ENCODE data around the gene KIF26B. TPM values are rescaled to one million over a fixed set of nuclear protein-coding genes. Genes with fewer than 3 reads are reported as not detected.

Gene KIF26B
- total RNA-seq, 1 donor from 2014 or later: 0.49 TPM

DNA sequence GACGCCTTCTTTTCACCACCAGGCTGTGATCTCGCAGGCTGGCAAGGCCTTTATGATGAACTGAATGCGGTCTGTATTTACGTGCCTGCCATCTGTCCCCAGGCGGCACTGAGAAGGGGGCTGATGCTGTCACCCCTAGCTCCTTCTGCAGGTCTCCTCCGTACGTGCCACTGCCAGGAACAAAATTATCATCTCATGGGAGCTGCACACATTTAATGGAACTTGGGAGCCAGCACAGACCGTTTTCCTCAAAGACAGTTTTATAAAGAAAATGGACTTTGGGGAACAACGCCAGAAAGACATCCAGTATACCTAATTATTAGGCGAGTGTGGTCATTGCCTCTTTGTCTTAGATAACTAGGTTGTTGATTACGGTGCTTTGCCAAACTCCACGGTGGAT is 434.5 kb downstream of the KIF26B start:
- TF ChIP-seq, protein P1, sequence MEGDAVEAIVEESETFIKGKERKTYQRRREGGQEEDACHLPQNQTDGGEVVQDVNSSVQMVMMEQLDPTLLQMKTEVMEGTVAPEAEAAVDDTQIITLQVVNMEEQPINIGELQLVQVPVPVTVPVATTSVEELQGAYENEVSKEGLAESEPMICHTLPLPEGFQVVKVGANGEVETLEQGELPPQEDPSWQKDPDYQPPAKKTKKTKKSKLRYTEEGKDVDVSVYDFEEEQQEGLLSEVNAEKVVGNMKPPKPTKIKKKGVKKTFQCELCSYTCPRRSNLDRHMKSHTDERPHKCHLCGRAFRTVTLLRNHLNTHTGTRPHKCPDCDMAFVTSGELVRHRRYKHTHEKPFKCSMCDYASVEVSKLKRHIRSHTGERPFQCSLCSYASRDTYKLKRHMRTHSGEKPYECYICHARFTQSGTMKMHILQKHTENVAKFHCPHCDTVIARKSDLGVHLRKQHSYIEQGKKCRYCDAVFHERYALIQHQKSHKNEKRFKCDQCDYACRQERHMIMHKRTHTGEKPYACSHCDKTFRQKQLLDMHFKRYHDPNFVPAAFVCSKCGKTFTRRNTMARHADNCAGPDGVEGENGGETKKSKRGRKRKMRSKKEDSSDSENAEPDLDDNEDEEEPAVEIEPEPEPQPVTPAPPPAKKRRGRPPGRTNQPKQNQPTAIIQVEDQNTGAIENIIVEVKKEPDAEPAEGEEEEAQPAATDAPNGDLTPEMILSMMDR (IDR thresholded peaks at IDR 0.05): no peak
- TF ChIP-seq POLR2A (IDR thresholded peaks at IDR 0.05): no peak
- TF ChIP-seq POLR2AphosphoS5 (IDR thresholded peaks at IDR 0.05; ENCODE audit: insufficient read depth in 1 of 2, low read depth in 1 of 2): no peak
- H3K27ac ChIP-seq: no peak overlapping the region
- H3K4me1 ChIP-seq: no peaks in the 10 kb centered on the region
- H3K9me3 ChIP-seq: no peaks in the 10 kb centered on the region
- DNase-seq (ENCODE audit: extremely low spot score in 2 of 2): no peak
- no peaks in the 10 kb centered on the region for H3K27me3 ChIP-seq
- H3K4me3 ChIP-seq: no peak overlapping the region
- intact Hi-C loops (cut with DNase I): no loop called here
- no peaks in the 10 kb centered on the region for H3K36me3 ChIP-seq

DNA sequence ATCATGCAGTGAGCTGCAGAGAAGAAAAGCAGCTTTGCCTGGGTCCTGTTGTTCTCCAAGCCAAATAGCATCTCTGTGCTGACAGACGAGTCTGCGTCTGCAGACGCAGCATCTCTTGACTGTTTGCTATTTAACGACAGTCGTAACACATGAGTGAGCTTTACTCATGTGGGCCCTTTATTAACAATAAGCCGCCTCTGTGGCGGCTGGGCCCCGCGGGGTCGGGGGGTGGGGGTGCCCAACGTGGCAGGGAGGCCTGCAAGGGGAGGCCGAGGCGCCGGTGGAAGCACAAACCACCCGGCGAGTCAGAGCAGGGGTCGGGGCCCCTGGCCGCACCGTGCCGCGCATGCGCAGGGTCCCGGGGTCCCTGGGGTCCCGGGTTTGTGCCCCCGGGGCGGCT is 435.1 kb downstream of the KIF26B start:
- Histone ChIP-seq H3K36me3 (no peaks in the 10 kb centered on the region), H3K4me1 (no peaks in the 10 kb centered on the region), H3K4me3 (no peak overlapping the region), H3K9me3 (no peaks in the 10 kb centered on the region), H3K27ac (no peak overlapping the region), H3K27me3 (no peaks in the 10 kb centered on the region)
- DNase-seq (ENCODE audit: extremely low spot score in 2 of 2): no peak
- TF ChIP-seq POLR2AphosphoS5 (IDR thresholded peaks at IDR 0.05; ENCODE audit: insufficient read depth in 1 of 2, low read depth in 1 of 2) (no peak), POLR2A (IDR thresholded peaks at IDR 0.05) (no peak)
- TF ChIP-seq, protein P1 (IDR thresholded peaks at IDR 0.05): no peak
- intact Hi-C loops (cut with DNase I): no loop called here

DNA sequence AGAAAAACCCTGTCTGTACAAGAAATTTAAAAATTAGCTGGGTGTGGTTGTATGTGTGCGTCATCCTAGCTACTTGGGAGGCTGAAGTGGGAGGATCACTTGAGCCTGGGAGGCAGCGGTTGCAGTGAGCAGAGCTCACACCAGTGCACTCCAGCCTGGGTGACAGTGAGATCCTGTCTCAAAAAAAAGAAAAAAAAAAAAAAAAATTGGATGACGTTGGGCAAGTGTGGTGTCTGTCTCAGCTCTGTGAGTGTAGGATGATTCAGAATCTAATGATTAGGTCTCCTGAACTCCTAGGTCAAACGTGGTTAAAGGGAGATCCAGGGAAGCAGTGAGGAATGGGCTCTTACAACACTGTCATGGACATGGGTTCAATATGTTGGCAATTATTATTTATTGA is 435.9 kb downstream of the KIF26B start:
- Histone ChIP-seq H3K27ac (no peak overlapping the region), H3K27me3 (no peaks in the 10 kb centered on the region), H3K9me3 (no peaks in the 10 kb centered on the region), H3K4me3 (no peak overlapping the region), H3K36me3 (no peaks in the 10 kb centered on the region), H3K4me1 (no peaks in the 10 kb centered on the region)
- peak in 1 of 2 donors; percentile 2 for DNase-seq (ENCODE audit: extremely low spot score in 2 of 2)
- TF ChIP-seq POLR2A (IDR thresholded peaks at IDR 0.05): no peak
- TF ChIP-seq POLR2AphosphoS5 (IDR thresholded peaks at IDR 0.05; ENCODE audit: insufficient read depth in 1 of 2, low read depth in 1 of 2): no peak
- TF ChIP-seq, protein P1 (IDR thresholded peaks at IDR 0.05): no peak
- intact Hi-C loops (cut with DNase I): no loop called here

DNA sequence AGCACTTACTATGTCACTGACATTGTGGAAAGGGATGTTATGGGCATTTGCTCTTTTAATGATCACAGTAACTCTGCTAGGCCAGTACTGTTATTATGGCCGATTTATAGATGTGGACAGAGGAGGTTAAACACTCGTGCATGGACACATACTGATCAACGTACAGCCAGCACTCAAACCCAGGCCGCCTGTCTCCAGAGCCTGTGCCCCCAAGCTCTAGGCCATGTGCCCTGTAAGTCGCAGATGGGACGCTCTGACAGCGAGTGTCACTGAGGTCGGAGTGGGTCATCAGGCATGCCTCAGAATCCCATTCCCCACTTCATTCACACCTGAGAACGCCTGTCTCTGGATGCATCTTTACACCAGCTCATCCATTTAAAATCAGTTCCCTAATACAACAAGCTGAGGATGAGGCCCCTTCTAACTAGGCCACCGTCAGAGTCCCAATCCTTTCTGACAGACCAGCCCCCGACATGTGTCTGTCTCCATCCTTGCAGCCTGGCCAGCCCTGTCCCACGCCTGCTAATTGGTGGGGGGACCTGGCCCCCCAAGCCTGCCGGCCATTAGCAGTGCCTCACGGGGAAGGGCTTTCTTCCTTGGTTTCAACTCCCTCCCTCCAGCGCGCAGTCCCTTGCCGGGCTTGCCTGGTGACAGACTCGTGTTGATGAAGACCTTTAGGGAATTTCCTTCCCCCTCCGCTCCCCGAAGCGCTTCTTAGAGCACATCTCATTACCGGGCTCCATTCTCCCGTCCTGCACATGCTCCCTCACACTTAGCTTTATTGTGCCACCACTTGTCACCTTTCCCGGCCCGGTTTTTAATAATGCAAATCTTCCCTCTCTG is 436.8 kb downstream of the KIF26B start:
- Histone ChIP-seq H3K27me3 (no peaks in the 10 kb centered on the region), H3K4me1 (no peaks in the 10 kb centered on the region), H3K4me3 (no peak overlapping the region), H3K36me3 (no peaks in the 10 kb centered on the region), H3K9me3 (no peaks in the 10 kb centered on the region), H3K27ac (no peak overlapping the region)
- TF ChIP-seq, protein P1 (IDR thresholded peaks at IDR 0.05): no peak
- intact Hi-C loops (cut with DNase I): no loop called here
- DNase-seq (ENCODE audit: extremely low spot score in 2 of 2): peak in 1 of 2 donors; percentile 55

DNA sequence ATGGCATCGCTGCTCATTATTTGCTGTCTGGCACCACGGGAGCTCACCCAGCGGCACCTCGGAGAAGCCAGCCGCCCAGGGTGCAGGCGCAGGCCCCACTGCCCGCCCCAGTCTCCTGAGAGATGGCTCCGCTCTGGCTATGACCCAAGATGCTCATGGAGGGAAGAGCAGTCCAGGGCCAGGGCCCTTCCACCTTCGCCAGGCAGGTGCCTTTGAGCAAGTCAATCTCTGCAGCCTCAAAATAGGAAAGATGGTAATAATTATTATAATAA is 437.3 kb downstream of the KIF26B start:
- no peaks in the 10 kb centered on the region for H3K36me3 ChIP-seq
- no peaks in the 10 kb centered on the region for H3K4me1 ChIP-seq
- H3K27ac ChIP-seq: no peak overlapping the region
- H3K4me3 ChIP-seq: no peak overlapping the region
- intact Hi-C loops (cut with DNase I): no loop called here
- DNase-seq (ENCODE audit: extremely low spot score in 2 of 2): peak in 1 of 2 donors; percentile 92
- H3K27me3 ChIP-seq: no peaks in the 10 kb centered on the region
- TF ChIP-seq POLR2AphosphoS5 (IDR thresholded peaks at IDR 0.05; ENCODE audit: insufficient read depth in 1 of 2, low read depth in 1 of 2): no peak
- no peak for TF ChIP-seq POLR2A (IDR thresholded peaks at IDR 0.05)
- TF ChIP-seq, protein P1 (IDR thresholded peaks at IDR 0.05): no peak
- no peaks in the 10 kb centered on the region for H3K9me3 ChIP-seq
